IMR-90 (cell line): ENCODE results near the gene MSANTD1. TPM values are rescaled to one million over a fixed set of nuclear protein-coding genes. Genes with fewer than 3 reads are reported as not detected.

Experiments used
- ATAC-seq: fragments of 200-7000 bp; cut with Tn5 transposase; 2 replicates; pipeline ENCODE4 v1.9.1; 2020; ENCODE audit warnings: low read depth, mild to moderate bottlenecking, moderate library complexity
- BruUV-seq: library from RNA; stranded (reverse); fragments of 400-500 nt; replicated peaks from 2 replicates; lab custom pipeline; 2021; lab: Mats Ljungman, UMichigan
- CTCF ChIA-PET: fragments of 300-600 bp; formaldehyde crosslinking; extraction: SDS; loops from one replicate; lab custom pipeline; 2021; ENCODE audit warnings: antibody characterized with exemption; lab: Yijun Ruan, JAX
- POLR2A ChIA-PET: fragments of 300-600 bp; sonication (Branson Sonifier 250); formaldehyde crosslinking; loops from one replicate; lab custom pipeline; 2022; ENCODE audit warnings: antibody characterized with exemption; ENCODE audit not compliant: unreplicated experiment; lab: Charles Lee
- DNase-seq: peaks from one replicate; pipeline ENCODE4 v3.0.0; 2013
- H2AFZ ChIP-seq: replicated peaks from 2 replicates; pipeline ENCODE3; 2013; ENCODE audit warnings: low read length, mild to moderate bottlenecking; ENCODE audit not compliant: poor library complexity
- H2AK5ac ChIP-seq: 2 replicates; pipeline ENCODE4 v1.6.1; 2013; ENCODE audit warnings: low read depth, low read length, inconsistent platforms
- H2AK9ac ChIP-seq: replicated peaks from 2 replicates; pipeline ENCODE3; 2013; ENCODE audit warnings: mild to moderate bottlenecking, low read depth, low read length, moderate library complexity; ENCODE audit not compliant: poor library complexity
- H2BK120ac ChIP-seq: 2 replicates; pipeline ENCODE4 v1.6.1; 2013; ENCODE audit warnings: low read depth, low read length, inconsistent platforms
- H2BK15ac ChIP-seq: 3 replicates; pipeline ENCODE4 v1.6.1; 2013; ENCODE audit warnings: low read depth, low read length, inconsistent platforms
- H2BK20ac ChIP-seq: 2 replicates; pipeline ENCODE4 v1.6.1; 2013; ENCODE audit warnings: low read depth, mild to moderate bottlenecking, inconsistent platforms, low read length, moderate library complexity
- H2BK5ac ChIP-seq: 2 replicates; pipeline ENCODE4 v1.6.1; 2013; ENCODE audit warnings: mild to moderate bottlenecking, low read depth, low read length, inconsistent platforms; ENCODE audit not compliant: poor library complexity, severe bottlenecking
- H3K14ac ChIP-seq: replicated peaks from 2 replicates; pipeline ENCODE4 v1.6.1; 2013; ENCODE audit warnings: low read depth, low read length, inconsistent platforms
- H3K18ac ChIP-seq: 2 replicates; pipeline ENCODE4 v1.6.1; 2013; ENCODE audit warnings: low read depth, low read length, control low read depth
- H3K23ac ChIP-seq: 2 replicates; pipeline ENCODE4 v1.6.1; 2013; ENCODE audit warnings: low read depth, low read length, inconsistent platforms
- H3K27ac ChIP-seq: 2 replicates; pipeline ENCODE4 v1.5.1; 2013; ENCODE audit warnings: mild to moderate bottlenecking, control low read depth, low read length; ENCODE audit not compliant: insufficient read depth
- H3K27me3 ChIP-seq: 2 replicates; pipeline ENCODE4 v1.6.1; 2013; ENCODE audit warnings: low read length; ENCODE audit not compliant: control insufficient read depth, insufficient read depth
- H3K36me3 ChIP-seq: 2 replicates; pipeline ENCODE4 v1.6.1; 2013; ENCODE audit warnings: low read length, mixed read lengths; ENCODE audit not compliant: control insufficient read depth, insufficient read depth
- H3K4ac ChIP-seq: 2 replicates; pipeline ENCODE4 v1.6.1; 2013; ENCODE audit warnings: low read depth, low read length, inconsistent platforms
- H3K4me1 ChIP-seq: 2 replicates; pipeline ENCODE4 v1.6.1; 2013; ENCODE audit warnings: low read length, mixed read lengths; ENCODE audit not compliant: control insufficient read depth, insufficient read depth
- H3K4me2 ChIP-seq: 2 replicates; pipeline ENCODE4 v1.6.1; 2013; ENCODE audit warnings: low read depth, mild to moderate bottlenecking, control low read depth, low read length, moderate library complexity
- H3K4me3 ChIP-seq: 2 replicates; pipeline ENCODE4 v1.5.1; 2013; ENCODE audit warnings: low read depth, mild to moderate bottlenecking, control low read depth, low read length, moderate library complexity; ENCODE audit not compliant: insufficient read depth
- H3K56ac ChIP-seq: 2 replicates; pipeline ENCODE4 v1.6.1; 2013; ENCODE audit warnings: low read length, inconsistent platforms; ENCODE audit not compliant: insufficient read depth; ENCODE audit errors: extremely low read depth
- H3K79me1 ChIP-seq, 2 experiments: 2 replicates each; pipeline ENCODE4 v1.6.1; 2013; ENCODE audit warnings: low read length in 2 of 2, inconsistent platforms in 1 of 2, low read depth in 1 of 2
- H3K9ac ChIP-seq: 2 replicates; pipeline ENCODE4 v1.6.1; 2013; ENCODE audit warnings: low read depth, low read length, control low read depth
- H3K9me1 ChIP-seq: 2 replicates; pipeline ENCODE4 v1.6.1; 2013; ENCODE audit warnings: low read length, inconsistent platforms; ENCODE audit not compliant: insufficient read depth
- H3K9me3 ChIP-seq: 2 replicates; pipeline ENCODE4 v1.6.1; 2013; ENCODE audit warnings: low read length; ENCODE audit not compliant: control insufficient read depth, insufficient read depth
- H4K20me1 ChIP-seq: 2 replicates; pipeline ENCODE4 v1.6.1; 2013; ENCODE audit warnings: low read length, inconsistent platforms; ENCODE audit not compliant: insufficient read depth
- H4K5ac ChIP-seq: 2 replicates; pipeline ENCODE4 v1.6.1; 2013; ENCODE audit warnings: mild to moderate bottlenecking, low read depth, low read length, control low read depth
- H4K8ac ChIP-seq, 2 experiments: 2 replicates each; pipeline ENCODE4 v1.6.1; 2013; ENCODE audit warnings: low read depth in 2 of 2, low read length in 2 of 2, control low read depth in 1 of 2, inconsistent platforms in 1 of 2
- H4K91ac ChIP-seq: 2 replicates; pipeline ENCODE4 v1.6.1; 2013; ENCODE audit warnings: low read depth, low read length, inconsistent platforms; ENCODE audit not compliant: insufficient read depth
- CTCF ChIP-seq: conservative IDR thresholded peaks from 2 replicates; pipeline ENCODE4 v1.5.1; 2012; ENCODE audit warnings: mild to moderate bottlenecking, low read depth, low read length, improper control_type of control experiment
- MAZ ChIP-seq: IDR thresholded peaks from 2 replicates; pipeline ENCODE4 v1.6.1; 2012; ENCODE audit warnings: low read depth, mild to moderate bottlenecking, low read length, improper control_type of control experiment, moderate library complexity, borderline replicate concordance
- MXI1 ChIP-seq: IDR thresholded peaks from 2 replicates; pipeline ENCODE4 v1.6.1; 2012; ENCODE audit warnings: low read depth, mild to moderate bottlenecking, low read length, moderate library complexity, borderline replicate concordance
- RAD21 ChIP-seq: IDR thresholded peaks from 2 replicates; pipeline ENCODE4 v1.6.1; 2012; ENCODE audit warnings: low read length, improper control_type of control experiment
- RCOR1 ChIP-seq: IDR thresholded peaks from 2 replicates; pipeline ENCODE4 v1.6.1; 2012; ENCODE audit warnings: mild to moderate bottlenecking, low read length, improper control_type of control experiment; ENCODE audit not compliant: insufficient replicate concordance
- SMC3 ChIP-seq: fragments of 150-350 bp; IDR thresholded peaks from 2 replicates; pipeline ENCODE4 v1.6.1; 2016; ENCODE audit warnings: low read depth, mild to moderate bottlenecking, antibody characterized with exemption, low read length, moderate library complexity
- WGBS, 2 experiments: methylation state at CpG; one replicate each; pipeline versions ENCODE4 v1.1.5 to v1.1.7; 2013; ENCODE audit warnings: missing lambda C conversion rate in 2 of 2; ENCODE audit not compliant: insufficient read length in 1 of 2; ENCODE audit errors: extremely low coverage in 2 of 2; 5-methylcytosine and 5-hydroxymethylcytosine counted together
- dilution Hi-C: fragments of 300-500 bp; cut with HindIII; formaldehyde crosslinking; loops from one replicate; pipeline ENCODE4 v1.14.3; 2018; ENCODE audit warnings: low sequenced_read_pairs; ENCODE audit not compliant: unreplicated experiment
- in situ Hi-C: fragments of 300-500 bp; cut with MboI; formaldehyde crosslinking; loops from 3 replicates; pipeline ENCODE4 v1.14.3; 2019; ENCODE audit warnings: low sequenced_read_pairs, inconsistent platforms, mixed read lengths
- intact Hi-C: fragments of 100-400 bp; cut with micrococcal nuclease; formaldehyde crosslinking; loops from 2 replicates; pipeline ENCODE4 v1.10.0; 2022
- polyA plus RNA-seq, 3 experiments: library from polyadenylated mRNA; depleted of rRNA; stranded (reverse); fragments of >200 nt; gene quantifications; 2 replicates each; pipeline ENCODE4 v1.2.3, GENCODE V29; 2012; ENCODE audit warnings: low replicate concordance in 1 of 3
- total RNA-seq: library from RNA; depleted of rRNA; stranded (reverse); fragments of >200 nt; gene quantifications from 2 replicates; pipeline ENCODE4 v1.2.3, GENCODE V29; 2012

Gene MSANTD1
- total and polyA plus RNA-seq, 2 of the 4 experiments (the other 2 are of a cell fraction): under 0.01 to 0.07 TPM

- peak; percentile 80 for ATAC-seq
- no peak overlapping the region; the same call in 1 of the 2 replicates for H3K4ac ChIP-seq
- H4K20me1 ChIP-seq: peaks cover 3% of the 10 kb centered on the region; the same call in 1 of the 2 replicates
- H3K9me3 ChIP-seq: no peaks in the 10 kb centered on the region
- intact Hi-C loops: no loop called here
- TF ChIP-seq MAZ (no peak), MXI1 (no peak), CTCF (peak; percentile 13; the same call in 1 of the 2 replicates), RCOR1 (no peak), RAD21 (peak; percentile 41), SMC3 (peak; percentile 31; the same call in 1 of the 2 replicates)
- no peak overlapping the region for H3K14ac ChIP-seq
- no peak overlapping the region for H2BK15ac ChIP-seq
- H4K5ac ChIP-seq: no peak overlapping the region
- CTCF ChIA-PET: no interaction called here
- no peak overlapping the region for H2BK120ac ChIP-seq
- H3K4me2 ChIP-seq: no peak overlapping the region
- no peaks in the 10 kb centered on the region; the same call in 1 of the 2 replicates for H3K4me1 ChIP-seq
- H2AFZ ChIP-seq: peak overlapping the region; percentile 52
- H3K36me3 ChIP-seq: peaks cover 67% of the 10 kb centered on the region
- no peak overlapping the region for H3K4me3 ChIP-seq
- 81% methylated on average over 19 of the region's 21 CpGs; no CpG with 5 or more reads in 1 of the 2 experiments for WGBS, 2 experiments
- no peak overlapping the region for H3K56ac ChIP-seq
- H4K8ac ChIP-seq: 0 out of 4 replicates have a peak overlapping the region, but pooled peaks of 1 of the 2 experiments have one; percentile 34
- no peak overlapping the region for H3K23ac ChIP-seq
- no peak overlapping the region for H2BK20ac ChIP-seq
- no peak overlapping the region for H3K18ac ChIP-seq
- POLR2A ChIA-PET: no interaction called here
- H3K9me1 ChIP-seq: peaks cover 11% of the 10 kb centered on the region
- no peaks in the 10 kb centered on the region for H3K27me3 ChIP-seq
- BruUV-seq: no TSS peak
- in situ Hi-C loops: no loop called here
- no peak overlapping the region for H2BK5ac ChIP-seq
- H2AK5ac ChIP-seq: no peak overlapping the region
- peak; percentile 46 for DNase-seq
- dilution Hi-C loops: no loop called here
- H3K9ac ChIP-seq: no peak overlapping the region
- peaks cover 0 to 9% of the 10 kb centered on the region in 2 experiments; a peak in 1 of 4 replicates for H3K79me1 ChIP-seq
- H2AK9ac ChIP-seq: peak overlapping the region; percentile 68
- no peak overlapping the region for H4K91ac ChIP-seq
- H3K27ac ChIP-seq: no peak overlapping the region
These were observed 15.4 kb upstream of the MSANTD1 start for GRCh38 chr4:3233391-3234071.
